ENCODE measurements around the gene PIGV.
"Not testable (repeated sequence)": the region's sequence is repeated elsewhere in the genome, so short reads cannot be mapped to it uniquely, and the experiment has no call there.

The PIGV gene

DNA sequence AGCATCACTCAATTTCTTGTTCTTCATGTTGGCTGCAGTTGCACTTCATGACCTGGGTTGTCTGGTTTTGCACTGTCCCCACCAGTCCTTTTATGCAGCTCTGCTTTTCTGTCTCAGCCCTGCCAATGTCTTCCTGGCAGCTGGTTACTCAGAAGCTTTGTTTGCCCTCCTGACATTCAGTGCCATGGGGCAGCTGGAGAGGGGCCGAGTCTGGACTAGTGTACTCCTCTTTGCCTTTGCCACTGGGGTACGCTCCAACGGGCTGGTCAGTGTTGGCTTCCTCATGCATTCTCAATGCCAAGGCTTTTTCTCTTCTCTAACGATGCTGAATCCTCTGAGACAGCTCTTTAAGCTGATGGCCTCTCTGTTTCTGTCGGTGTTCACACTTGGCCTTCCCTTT is 6.6 kb downstream of the PIGV start:
- DNase-seq (ENCODE audit: low spot score) = no peak

- no peak for DNase-seq (ENCODE audit: low spot score)
Observed at GRCh38 chr1:26797627-26798026, 9.9 kb downstream of the PIGV start.

DNA sequence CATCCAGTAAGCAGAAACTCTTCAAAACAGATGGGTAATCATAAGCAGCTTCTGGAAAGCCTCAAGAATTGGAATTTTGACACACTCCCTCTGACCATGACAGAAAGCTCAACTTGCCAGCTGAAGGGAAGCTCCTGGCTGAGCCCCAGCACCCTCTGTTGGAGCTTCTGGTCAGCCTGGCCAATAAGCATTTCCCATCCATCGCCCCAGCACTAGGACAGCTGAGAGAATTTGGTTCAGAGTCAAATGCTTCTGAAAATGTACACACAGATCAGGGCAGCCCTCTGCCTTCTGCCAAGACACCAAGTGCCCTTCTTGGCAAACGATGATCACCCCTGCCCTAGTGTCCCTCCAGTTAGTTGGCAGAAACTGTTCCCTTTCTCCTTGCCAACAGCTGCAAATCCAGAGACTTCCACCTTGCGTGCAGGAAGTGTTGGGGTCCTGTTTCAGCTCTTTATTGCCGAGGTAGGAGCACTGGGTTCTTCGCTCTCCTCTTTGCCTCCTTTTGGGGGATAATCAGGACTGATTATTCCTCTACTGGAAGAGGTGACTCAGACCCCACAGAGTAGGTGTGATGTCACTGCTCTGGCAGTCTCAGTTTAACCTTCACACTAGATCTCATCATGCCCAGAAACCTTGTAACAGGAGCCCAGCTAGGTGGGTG is 11.9 kb downstream of the PIGV start:
- peak; percentile 65 for DNase-seq (ENCODE audit: low spot score)

DNA sequence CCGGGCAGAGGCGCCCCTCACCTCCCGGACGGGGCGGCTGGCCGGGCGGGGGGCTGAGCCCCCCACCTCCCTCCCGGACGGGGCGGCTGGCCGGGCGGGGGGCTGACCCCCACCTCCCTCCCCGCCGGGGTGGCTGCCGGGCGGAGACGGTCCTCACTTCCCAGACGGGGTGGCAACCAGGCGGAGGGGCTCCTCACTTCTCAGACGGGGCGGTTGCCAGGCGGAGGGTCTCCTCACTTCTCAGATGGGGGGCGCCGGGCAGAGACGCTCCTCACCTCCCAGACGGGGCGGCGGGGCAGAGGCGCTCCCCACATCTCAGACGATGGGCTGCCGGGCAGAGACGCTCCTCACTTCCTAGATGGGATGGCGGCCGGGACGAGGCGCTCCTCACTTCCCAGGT is 16.2 kb downstream of the PIGV start:
- not testable (repeated sequence) for DNase-seq (ENCODE audit: low spot score)

DNA sequence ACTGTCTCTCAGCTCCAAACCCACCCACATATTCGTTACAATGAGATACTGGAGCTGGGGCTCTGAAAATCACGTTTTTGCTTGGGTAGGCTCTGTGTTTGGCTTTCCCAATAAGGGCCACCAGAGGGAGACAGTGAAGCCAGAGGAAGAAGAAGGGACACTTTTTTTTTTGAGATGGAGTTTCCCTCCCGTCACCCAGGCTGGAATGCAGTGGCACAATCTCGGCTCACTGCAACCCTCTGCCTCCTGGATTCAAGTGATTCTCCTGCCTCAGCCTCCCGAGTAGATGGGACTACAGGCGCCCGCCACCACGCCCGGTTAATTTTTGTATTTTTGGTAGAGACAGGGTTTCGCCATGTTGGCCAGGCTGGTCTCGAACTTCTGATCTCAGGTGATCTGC is 22.4 kb downstream of the PIGV start:
- DNase-seq (ENCODE audit: low spot score) = peak; percentile 88

- peak; percentile 44 for DNase-seq (ENCODE audit: low spot score)
Observed at GRCh38 chr1:26811057-26811456, 23.3 kb downstream of the PIGV start.

DNA sequence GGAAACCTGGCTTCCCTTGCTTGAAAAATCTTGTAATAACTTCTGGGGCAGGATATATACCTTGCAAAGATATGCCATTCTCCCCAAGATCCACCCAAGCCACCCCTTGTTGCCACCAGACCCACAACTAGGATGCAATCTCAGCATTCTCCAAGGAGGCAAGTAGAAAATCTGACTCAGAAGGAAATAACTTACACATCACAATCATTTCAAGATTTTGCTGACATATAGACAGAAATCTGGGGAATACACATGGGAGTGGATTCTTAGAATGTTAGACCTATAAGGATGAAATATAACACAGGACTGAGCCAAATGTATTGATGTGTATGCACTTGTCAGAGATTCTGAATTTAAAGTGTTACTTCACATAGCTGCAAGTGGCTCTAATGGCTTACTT is 24.0 kb downstream of the PIGV start:
- DNase-seq (ENCODE audit: low spot score) = no peak

DNA sequence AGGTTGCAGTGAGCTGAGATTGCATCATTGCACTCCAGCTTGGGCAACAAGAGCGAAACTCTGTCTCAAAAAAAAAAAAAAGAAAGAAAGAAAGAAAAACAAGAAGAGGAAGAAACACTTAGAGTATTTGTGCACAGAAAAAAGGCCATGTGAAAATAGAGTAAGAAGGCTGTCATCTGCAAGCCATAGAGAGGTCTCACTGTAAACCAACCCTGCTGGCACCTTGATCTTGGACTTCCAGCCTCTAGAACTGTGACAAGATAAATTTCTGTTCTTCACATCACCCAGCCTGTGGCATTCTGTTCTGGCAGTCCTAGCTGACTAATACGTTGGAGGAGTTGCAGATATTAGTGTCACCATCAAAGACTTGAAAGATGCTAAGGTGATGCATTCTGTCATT is 26.6 kb downstream of the PIGV start:
- DNase-seq (ENCODE audit: low spot score) = no peak

DNA sequence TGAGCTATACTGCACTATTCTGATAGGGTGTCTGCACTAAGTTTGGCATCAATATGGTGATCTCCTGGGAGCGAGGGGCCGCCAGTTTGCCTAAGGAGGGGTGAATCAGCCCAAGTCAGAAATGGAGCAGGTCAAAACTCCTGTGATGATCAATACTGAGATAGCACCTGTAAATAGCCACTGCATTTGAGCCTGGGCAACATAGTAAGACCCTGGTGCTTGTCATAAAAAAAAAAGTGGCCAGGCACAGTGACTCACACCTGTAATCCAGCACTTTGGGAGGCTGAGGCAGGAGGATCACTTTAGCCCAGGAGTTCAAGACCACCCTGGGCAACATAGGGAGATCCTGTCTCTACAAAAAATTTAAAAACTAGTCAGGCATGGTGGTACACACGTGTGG is 27.1 kb downstream of the PIGV start:
- no peak for DNase-seq (ENCODE audit: low spot score)

- peak; percentile 65 for DNase-seq (ENCODE audit: low spot score)
Observed at GRCh38 chr1:26820784-26821269, 33.1 kb downstream of the PIGV start.

DNA sequence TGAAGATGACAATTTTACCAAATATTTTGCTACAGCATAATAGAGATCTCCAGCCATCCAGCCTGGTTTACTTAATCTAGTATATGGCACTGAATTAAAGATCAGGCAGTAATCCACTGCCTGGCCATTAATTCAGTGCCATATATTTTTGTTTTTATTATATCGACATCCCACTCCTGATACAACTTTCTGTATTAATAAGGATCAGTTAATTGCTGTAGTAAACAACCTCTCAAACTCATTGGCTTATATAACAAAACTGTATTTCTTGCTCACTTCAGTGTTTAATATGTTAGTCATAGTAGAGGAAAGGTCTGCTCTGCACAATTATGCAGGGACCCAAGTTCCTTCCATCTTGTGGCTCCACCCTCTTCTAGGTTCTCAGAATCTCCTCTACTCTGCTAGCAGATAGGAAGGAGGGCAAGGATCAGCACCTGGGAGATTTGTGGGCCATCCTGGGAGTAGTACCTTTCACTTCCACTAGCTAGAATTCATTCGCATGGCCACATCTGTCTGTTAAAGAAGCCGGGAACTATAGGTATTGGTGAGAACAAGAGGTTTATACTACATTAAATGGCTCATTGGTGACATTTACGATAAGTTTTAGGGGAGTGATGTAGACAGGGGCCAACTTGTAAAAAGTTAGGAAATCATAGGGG is 35.1 kb downstream of the PIGV start:
- DNase-seq (ENCODE audit: low spot score) = no peak

DNA sequence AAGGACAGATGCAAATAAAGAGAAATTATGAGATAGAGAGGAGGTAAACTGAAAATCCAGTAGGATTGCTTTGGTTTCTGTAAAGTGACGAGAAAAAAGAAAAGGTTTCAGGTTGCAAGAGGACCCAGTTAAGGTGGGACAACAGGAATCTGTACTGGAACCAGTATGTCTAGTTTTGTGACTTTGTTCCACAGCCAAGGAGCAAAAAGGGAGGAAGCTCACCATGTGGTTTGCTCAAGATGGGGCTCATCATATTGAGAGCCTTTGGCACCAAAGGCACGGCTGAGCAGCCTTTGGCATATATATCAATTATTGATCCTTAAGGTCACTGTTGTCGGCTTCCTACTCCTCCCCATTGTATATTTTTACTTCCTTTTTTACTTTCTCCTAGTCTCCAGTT is 37.0 kb downstream of the PIGV start:
- no peak for DNase-seq (ENCODE audit: low spot score)

DNA sequence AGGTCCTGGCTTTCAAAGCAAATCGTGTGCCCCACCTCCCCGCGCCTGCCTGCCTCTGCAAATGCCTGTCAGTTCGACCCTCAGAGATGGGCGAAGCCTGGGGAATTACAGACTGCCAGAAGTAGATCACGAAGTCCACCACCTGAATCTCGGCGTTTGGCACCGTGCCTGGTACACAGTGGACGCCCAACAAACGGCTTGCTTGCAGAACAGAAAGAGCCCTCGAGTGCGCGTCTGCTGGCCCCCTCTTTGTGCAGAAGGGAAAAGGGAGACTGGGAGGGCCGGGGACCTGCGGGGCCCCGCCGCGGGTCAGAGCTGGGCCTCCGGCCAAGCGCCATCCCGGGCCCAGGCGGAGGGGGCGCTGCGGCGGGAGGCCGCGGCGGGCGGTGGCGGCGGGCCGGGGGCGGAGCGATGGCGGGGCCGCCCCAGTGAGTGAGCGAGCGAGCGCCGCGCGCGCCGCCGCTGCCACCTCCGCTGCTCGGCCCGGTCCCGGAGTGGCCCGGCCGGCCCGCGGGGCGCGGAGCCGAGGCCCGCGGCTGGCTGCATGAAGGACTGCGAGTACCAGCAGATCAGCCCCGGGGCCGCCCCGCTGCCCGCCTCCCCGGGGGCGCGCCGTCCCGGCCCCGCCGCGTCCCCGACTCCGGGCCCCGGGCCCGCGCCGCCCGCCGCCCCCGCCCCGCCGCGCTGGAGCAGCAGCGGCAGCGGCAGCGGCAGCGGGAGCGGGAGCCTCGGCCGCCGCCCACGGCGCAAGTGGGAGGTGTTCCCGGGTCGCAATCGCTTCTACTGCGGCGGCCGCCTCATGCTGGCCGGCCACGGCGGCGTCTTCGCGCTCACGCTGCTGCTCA is 38.7 kb downstream of the PIGV start, which contains the start of gene ZDHHC18:
TSS of gene ZDHHC18 (plus strand) at position 428 of the 845 bp plus-strand sequence. CDS start at position 545, 117 bp downstream.
- peak; percentile 69 for DNase-seq (ENCODE audit: low spot score)

DNA sequence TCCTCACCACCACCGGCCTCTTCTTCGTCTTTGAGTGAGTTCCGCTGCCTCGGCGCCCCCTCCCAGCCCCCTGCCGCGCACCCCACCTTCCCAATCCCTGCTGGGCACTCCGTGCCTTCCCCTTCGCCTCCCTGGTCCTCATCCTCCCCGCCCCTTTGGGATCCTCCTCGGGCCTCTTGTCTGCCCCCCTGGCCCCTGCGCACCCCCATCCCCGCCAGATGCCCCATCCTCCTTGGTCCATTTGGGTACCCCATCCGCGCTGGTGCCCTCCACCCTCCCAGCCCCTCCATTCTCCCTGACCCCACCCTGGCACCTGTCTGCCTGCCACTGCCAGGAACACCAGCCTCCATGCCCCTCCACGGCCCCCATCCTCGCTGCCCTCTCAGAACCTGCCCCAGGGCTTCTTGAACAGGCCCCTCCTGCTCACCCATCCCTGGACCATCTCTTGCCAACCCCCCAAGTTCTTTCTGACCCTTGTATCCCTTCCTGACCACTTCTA is 39.4 kb downstream of the PIGV start:
- no peak for DNase-seq (ENCODE audit: low spot score)

- DNase-seq (ENCODE audit: low spot score) = no peak
Observed at GRCh38 chr1:26827663-26828062, 39.9 kb downstream of the PIGV start.

DNA sequence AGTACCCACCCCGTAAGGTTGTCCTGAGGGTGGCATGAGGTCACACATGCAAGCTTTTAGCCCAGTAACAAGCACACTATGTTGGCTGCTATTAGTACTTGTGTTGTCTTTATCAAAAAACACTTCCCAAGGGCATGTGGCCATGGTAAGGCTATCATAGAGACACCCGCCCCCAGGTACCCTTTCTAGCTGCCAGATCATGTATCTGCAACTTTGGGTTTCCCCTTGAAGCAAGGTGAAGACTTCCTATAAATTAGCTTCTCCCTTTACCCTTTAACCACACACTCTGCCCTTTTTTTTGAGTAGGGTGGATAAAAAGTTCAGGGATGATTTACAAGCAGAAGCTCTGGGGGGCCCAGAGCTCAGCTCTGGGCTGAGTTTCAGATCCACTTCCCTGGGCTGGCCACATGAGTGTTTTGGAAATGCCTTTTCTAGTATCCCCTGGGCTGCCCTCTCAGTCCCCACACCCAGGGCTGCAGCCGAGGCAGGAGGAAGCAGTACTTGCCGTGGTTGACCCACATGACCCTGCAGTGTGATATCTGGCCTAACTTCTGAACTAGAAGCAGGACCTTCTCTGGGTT is 40.8 kb downstream of the PIGV start:
- peak; percentile 37 for DNase-seq (ENCODE audit: low spot score)

- DNase-seq (ENCODE audit: low spot score) = no peak
Observed at GRCh38 chr1:26829184-26829911, 41.6 kb downstream of the PIGV start.

GRCh38 chr1:26831059-26831458 is 43.3 kb downstream of the PIGV start:
- no peak for DNase-seq (ENCODE audit: low spot score)

DNA sequence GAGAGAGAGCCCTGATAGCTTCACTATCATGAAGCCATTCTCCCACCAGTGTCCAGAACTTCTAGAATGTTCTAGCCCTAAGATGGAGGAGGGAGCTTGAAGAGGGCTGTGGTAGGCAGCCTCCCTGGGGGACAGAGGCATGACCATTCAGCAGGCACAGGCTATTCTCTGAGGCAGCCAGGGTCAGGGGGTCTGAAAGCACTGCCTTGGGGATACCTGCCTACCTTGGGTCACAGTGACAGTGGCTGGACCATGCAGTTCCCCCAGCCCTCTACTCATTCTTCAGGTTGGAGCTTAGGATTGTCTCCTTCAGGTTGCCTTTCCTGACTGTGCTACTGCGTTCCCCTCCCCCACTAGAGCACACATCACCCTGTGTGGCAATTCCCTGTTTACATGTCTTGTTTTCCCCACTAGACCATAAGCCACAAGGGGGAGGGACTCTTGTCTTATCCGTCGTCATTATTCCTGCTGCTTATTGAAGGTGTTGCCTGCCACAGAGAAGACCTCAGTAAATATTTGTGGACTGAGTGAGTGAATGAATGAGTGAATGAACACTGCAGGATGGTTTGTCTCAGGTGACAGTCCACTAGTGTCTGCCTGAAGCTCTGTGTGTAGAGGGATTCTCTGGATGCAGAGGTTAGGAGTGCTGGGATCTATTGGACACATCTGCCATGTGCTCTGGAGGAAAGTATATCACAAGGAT is 43.9 kb downstream of the PIGV start:
- no peak for DNase-seq (ENCODE audit: low spot score)

DNA sequence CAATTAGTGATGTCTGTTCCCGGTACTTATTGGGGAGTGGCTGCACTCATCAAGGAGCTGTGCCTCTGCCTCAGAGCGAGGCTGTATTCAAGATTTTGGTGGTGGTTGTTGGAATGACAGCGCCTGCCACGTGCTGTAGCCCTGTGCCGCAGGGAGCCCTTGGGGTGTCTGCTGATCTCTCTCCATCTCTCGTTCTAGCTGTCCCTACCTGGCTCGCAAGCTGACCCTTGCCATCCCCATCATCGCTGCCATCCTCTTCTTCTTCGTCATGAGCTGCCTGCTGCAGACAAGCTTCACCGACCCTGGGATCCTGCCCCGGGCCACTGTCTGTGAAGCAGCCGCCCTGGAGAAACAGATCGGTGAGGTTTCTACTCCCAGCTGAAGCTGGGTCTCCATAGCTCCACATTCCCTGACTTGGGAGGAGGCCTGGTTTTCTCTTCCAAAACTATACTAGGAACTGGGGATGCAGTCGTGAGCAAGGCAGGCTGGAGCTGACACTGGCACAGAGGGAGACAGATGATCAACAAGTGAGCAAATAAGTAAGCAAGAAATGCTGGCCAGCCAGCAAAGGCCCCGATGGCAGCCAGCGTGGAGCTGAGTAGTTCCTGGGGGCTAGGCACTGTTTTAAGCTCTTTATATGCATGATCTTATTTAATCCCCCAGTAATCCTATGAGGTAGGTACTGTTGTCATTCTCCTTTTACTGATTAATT is 44.7 kb downstream of the PIGV start:
- no peak for DNase-seq (ENCODE audit: low spot score)

Data from CD4-positive, alpha-beta T cell treated with Interleukin-2 at 100 ng/mL for 4 hours (primary cell).